ENCODE results near the gene MRPS23. TPM values are rescaled to one million over a fixed set of nuclear protein-coding genes. Genes with fewer than 3 reads are reported as not detected.
A peak's percentile ranks its signal among the peaks of the same experiment; 100 is the strongest.

The MRPS23 gene
- total RNA-seq, 2 donors from 2014 or later, result 1.3 to 13.7 TPM

- WGBS, 2 donors, result 88 to 91% methylated on average over 16 of the region's 16 CpGs
- H3K9me3 ChIP-seq, result no peaks in the 10 kb centered on the region
- H3K27me3 ChIP-seq, result no peaks in the 10 kb centered on the region
- ATAC-seq (no peak), DNase-seq (no peak)
- intact Hi-C loops (cut with DNase I), result no loop called here
- H3K4me1 ChIP-seq, result peaks cover 38% of the 10 kb centered on the region
- H3K4me3 ChIP-seq, result no peak overlapping the region
- no peaks in the 10 kb centered on the region for H3K36me3 ChIP-seq (replicated peaks in 1 of 2; ENCODE audit: insufficient read depth in 1 of 2, low read depth in 2 of 2)
- peak overlapping the region in 1 of 4 donors; percentile 79 for H3K27ac ChIP-seq
- no peak for TF ChIP-seq POLR2A (IDR thresholded peaks at IDR 0.05)
These were observed 23.6 kb upstream of the MRPS23 start for GRCh38 chr17:57873261-57874057.

GRCh38 chr17:57872536-57872935 lies 22.7 kb upstream of the MRPS23 start:
- H3K27me3 ChIP-seq, result no peaks in the 10 kb centered on the region
- no peaks in the 10 kb centered on the region for H3K9me3 ChIP-seq
- WGBS, 2 donors, result 72 to 88% methylated on average over 12 to 14 of the region's 14 CpGs
- DNase-seq, result no peak
- no peaks in the 10 kb centered on the region for H3K36me3 ChIP-seq (replicated peaks in 1 of 2; ENCODE audit: insufficient read depth in 1 of 2, low read depth in 2 of 2)
- no peak for ATAC-seq
- H3K4me1 ChIP-seq, result peaks cover 47% of the 10 kb centered on the region
- TF ChIP-seq POLR2A (IDR thresholded peaks at IDR 0.05) (no peak), CTCF (IDR thresholded peaks at IDR 0.05) (no peak)
- H3K4me3 ChIP-seq, result no peak overlapping the region
- no peak overlapping the region for H3K27ac ChIP-seq
- intact Hi-C loops (cut with DNase I), result no loop called here

DNA sequence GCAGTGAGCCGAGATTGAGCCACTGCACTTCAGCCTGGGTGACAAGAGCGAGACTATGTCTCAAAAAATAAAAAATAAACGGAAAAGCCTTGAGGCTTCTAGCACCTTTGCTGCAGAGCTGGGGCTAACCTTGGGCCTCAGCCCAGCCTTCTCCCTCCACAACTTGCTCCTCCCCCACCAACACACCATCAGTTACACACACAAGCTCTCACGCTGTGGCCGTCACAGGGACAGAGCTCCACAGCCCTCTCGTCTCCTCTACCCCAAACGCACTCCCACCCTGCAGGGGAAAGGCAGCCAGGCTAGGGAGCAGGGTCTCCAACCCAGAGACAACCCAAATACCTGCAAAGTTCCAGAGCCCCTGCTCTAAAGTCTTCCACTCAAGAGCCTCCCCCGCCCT lies 22.0 kb upstream of the MRPS23 start:
- DNase-seq (peak in 2 of 4 donors; percentile 38 to 73), ATAC-seq (no peak)
- H3K4me3 ChIP-seq, result no peak overlapping the region
- H3K4me1 ChIP-seq, result peaks cover 54% of the 10 kb centered on the region
- intact Hi-C loops (cut with DNase I), result no loop called here
- H3K27me3 ChIP-seq, result no peaks in the 10 kb centered on the region
- 76 to 84% methylated on average over 8 of the region's 8 CpGs for WGBS, 2 donors
- H3K9me3 ChIP-seq, result no peaks in the 10 kb centered on the region
- no peak for TF ChIP-seq POLR2A (IDR thresholded peaks at IDR 0.05)
- no peaks in the 10 kb centered on the region for H3K36me3 ChIP-seq (replicated peaks in 1 of 2; ENCODE audit: insufficient read depth in 1 of 2, low read depth in 2 of 2)
- peak overlapping the region in 1 of 4 donors; percentile 41 for H3K27ac ChIP-seq

GRCh38 chr17:57871155-57871554 lies 21.3 kb upstream of the MRPS23 start:
- no peaks in the 10 kb centered on the region for H3K9me3 ChIP-seq
- H3K36me3 ChIP-seq (replicated peaks in 1 of 2; ENCODE audit: insufficient read depth in 1 of 2, low read depth in 2 of 2), result no peaks in the 10 kb centered on the region
- no peak for DNase-seq
- TF ChIP-seq POLR2A (IDR thresholded peaks at IDR 0.05) (no peak), CTCF (IDR thresholded peaks at IDR 0.05) (no peak)
- H3K27me3 ChIP-seq, result no peaks in the 10 kb centered on the region
- no peak for ATAC-seq
- no peak overlapping the region for H3K27ac ChIP-seq
- WGBS, 2 donors, result 79 to 82% methylated on average over 7 of the region's 7 CpGs
- no peak overlapping the region for H3K4me3 ChIP-seq
- intact Hi-C loops (cut with DNase I), result no loop called here
- H3K4me1 ChIP-seq, result peaks cover 54% of the 10 kb centered on the region

GRCh38 chr17:57870283-57870635 lies 20.4 kb upstream of the MRPS23 start:
- intact Hi-C loops (cut with DNase I), result no loop called here
- Histone ChIP-seq H3K4me3 (no peak overlapping the region), H3K9me3 (no peaks in the 10 kb centered on the region), H3K27me3 (no peaks in the 10 kb centered on the region), H3K36me3 (replicated peaks in 1 of 2; ENCODE audit: insufficient read depth in 1 of 2, low read depth in 2 of 2) (no peaks in the 10 kb centered on the region), H3K4me1 (peaks cover 45% of the 10 kb centered on the region), H3K27ac (no peak overlapping the region)
- no peak for TF ChIP-seq CTCF (IDR thresholded peaks at IDR 0.05)
- TF ChIP-seq POLR2A (IDR thresholded peaks at IDR 0.05), result no peak
- DNase-seq, result no peak
- ATAC-seq, result no peak
